22Rv1 (cell line): Measurements from ENCODE around the gene PLPP7.

Source experiments
- ZFX ChIP-seq: fragments of 450-650 bp; IDR thresholded peaks from 2 replicates; pipeline ENCODE4 v1.6.1; 2017; ENCODE audit warnings: antibody characterized with exemption, borderline replicate concordance
- TF ChIP-seq, protein P1 (sequence below): fragments of 450-650 bp; IDR thresholded peaks from 2 replicates; pipeline ENCODE4 v1.5.1; 2017; ENCODE audit warnings: mild to moderate bottlenecking

DNA sequence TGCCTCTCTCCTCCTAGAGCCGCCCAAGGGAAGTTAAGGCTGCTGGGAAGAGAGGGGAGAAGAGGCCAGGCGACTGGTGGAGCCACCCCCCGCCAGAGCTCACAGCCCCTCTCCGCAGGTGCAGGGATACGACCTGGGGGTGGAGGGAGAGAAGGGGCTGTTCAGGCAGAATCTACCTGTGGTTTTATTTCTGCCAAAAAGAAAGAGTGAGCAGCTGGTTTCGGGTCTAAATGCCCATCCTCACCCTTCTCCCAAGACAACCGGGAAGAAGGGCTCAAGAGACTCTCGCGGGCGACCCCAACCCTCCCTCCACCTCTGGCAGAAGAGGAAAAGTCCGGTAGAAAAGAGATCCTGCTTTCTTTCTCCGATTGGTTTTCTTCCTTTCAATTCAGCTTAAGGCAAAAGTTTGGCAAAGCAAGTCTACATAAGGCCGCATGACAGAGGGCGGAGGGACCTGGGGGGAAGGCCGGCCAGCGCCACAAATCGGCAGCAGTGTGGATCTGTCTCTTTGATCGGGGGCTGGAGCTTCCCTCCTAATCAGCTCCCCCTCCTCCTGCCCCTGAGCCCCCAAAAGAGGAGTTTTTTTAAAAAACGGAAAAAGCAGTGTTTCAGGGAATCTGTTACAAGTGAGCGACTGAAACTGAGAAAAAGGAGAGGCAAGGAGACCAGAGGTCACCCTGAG lies 29.5 kb upstream of the PLPP7 start:
- TF ChIP-seq, protein P1, sequence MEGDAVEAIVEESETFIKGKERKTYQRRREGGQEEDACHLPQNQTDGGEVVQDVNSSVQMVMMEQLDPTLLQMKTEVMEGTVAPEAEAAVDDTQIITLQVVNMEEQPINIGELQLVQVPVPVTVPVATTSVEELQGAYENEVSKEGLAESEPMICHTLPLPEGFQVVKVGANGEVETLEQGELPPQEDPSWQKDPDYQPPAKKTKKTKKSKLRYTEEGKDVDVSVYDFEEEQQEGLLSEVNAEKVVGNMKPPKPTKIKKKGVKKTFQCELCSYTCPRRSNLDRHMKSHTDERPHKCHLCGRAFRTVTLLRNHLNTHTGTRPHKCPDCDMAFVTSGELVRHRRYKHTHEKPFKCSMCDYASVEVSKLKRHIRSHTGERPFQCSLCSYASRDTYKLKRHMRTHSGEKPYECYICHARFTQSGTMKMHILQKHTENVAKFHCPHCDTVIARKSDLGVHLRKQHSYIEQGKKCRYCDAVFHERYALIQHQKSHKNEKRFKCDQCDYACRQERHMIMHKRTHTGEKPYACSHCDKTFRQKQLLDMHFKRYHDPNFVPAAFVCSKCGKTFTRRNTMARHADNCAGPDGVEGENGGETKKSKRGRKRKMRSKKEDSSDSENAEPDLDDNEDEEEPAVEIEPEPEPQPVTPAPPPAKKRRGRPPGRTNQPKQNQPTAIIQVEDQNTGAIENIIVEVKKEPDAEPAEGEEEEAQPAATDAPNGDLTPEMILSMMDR, result no peak
- no peak for TF ChIP-seq ZFX
